ENCODE measurements around the gene PCBP2. TPM values are rescaled to one million over a fixed set of nuclear protein-coding genes. Genes with fewer than 3 reads are reported as not detected.
A peak's percentile ranks its signal among the peaks of the same experiment; 100 is the strongest.

Gene PCBP2
- total RNA-seq, 2 donors from 2014 or later: 322 to 534 TPM

GRCh38 chr12:53507603-53507885 lies 55.6 kb downstream of the PCBP2 start:
- Histone ChIP-seq H3K27ac (no peak overlapping the region), H3K9me3 (no peaks in the 10 kb centered on the region), H3K4me1 (replicated peaks) (no peaks in the 10 kb centered on the region), H3K4me3 (no peak overlapping the region), H3K27me3 (replicated peaks; ENCODE audit: insufficient read depth) (no peaks in the 10 kb centered on the region), H3K36me3 (no peaks in the 10 kb centered on the region)
- intact Hi-C loops (cut with DNase I): loop anchor here (10.0 kb wide), 2 partner anchors 183 to 453 kb away; partner anchors contain the start of genes AAAS and TNS2
- TF ChIP-seq, protein P1, sequence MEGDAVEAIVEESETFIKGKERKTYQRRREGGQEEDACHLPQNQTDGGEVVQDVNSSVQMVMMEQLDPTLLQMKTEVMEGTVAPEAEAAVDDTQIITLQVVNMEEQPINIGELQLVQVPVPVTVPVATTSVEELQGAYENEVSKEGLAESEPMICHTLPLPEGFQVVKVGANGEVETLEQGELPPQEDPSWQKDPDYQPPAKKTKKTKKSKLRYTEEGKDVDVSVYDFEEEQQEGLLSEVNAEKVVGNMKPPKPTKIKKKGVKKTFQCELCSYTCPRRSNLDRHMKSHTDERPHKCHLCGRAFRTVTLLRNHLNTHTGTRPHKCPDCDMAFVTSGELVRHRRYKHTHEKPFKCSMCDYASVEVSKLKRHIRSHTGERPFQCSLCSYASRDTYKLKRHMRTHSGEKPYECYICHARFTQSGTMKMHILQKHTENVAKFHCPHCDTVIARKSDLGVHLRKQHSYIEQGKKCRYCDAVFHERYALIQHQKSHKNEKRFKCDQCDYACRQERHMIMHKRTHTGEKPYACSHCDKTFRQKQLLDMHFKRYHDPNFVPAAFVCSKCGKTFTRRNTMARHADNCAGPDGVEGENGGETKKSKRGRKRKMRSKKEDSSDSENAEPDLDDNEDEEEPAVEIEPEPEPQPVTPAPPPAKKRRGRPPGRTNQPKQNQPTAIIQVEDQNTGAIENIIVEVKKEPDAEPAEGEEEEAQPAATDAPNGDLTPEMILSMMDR (IDR thresholded peaks at IDR 0.05): no peak
- TF ChIP-seq POLR2A (IDR thresholded peaks at IDR 0.05) (no peak), POLR2AphosphoS5 (IDR thresholded peaks at IDR 0.05) (no peak)
- DNase-seq (ENCODE audit: low spot score): no peak
- WGBS: 76% methylated on average over 4 of the region's 4 CpGs

DNA sequence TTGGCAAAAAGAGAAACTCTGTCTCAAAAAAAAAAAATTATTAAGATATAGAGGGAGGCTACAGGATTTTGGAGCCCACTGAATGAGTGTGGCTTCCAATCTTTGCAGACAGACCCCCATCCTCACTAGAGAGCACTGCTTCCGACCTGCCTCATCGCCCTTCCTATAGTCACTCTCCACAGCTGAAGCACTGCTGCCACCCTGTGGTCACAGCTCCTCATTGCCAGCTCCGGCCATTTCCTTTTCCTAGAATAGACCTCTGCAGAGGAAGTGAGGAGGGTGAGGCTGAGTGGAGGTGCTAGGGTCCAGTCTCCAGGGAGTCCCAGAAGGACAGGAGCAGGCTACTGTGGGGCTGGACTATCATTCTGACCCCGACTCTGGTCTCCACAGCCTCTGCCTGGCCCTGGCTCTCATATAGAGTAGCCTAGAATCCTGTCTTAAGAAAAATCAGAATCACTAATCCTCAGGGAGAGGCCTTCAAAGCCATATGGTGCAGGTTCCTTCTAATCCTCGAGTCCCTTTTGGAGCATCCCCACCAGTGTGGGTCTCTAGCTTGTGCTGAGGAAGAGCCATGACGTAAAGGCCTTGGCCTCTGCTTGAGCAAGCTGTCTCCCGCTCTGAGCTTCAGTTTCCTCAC lies 56.8 kb downstream of the PCBP2 start:
- TF ChIP-seq POLR2A (IDR thresholded peaks at IDR 0.05) (no peak), POLR2AphosphoS5 (IDR thresholded peaks at IDR 0.05) (peak; percentile 71)
- TF ChIP-seq, protein P1 (IDR thresholded peaks at IDR 0.05): peak; percentile 67 to 92 (median 84)
- peak; percentile 77 for DNase-seq (ENCODE audit: low spot score)
- H3K27me3 ChIP-seq (replicated peaks; ENCODE audit: insufficient read depth): no peaks in the 10 kb centered on the region
- no peaks in the 10 kb centered on the region for H3K36me3 ChIP-seq
- H3K4me3 ChIP-seq: no peak overlapping the region
- H3K27ac ChIP-seq: no peak overlapping the region
- 34% methylated on average over 7 of the region's 7 CpGs for WGBS
- no peaks in the 10 kb centered on the region for H3K4me1 ChIP-seq (replicated peaks)
- intact Hi-C loops (cut with DNase I): loop anchor here (2.0 to 10.0 kb wide), 3 partner anchors 156 to 454 kb away; partner anchors contain the start of genes AAAS and TNS2
- H3K9me3 ChIP-seq: no peaks in the 10 kb centered on the region

DNA sequence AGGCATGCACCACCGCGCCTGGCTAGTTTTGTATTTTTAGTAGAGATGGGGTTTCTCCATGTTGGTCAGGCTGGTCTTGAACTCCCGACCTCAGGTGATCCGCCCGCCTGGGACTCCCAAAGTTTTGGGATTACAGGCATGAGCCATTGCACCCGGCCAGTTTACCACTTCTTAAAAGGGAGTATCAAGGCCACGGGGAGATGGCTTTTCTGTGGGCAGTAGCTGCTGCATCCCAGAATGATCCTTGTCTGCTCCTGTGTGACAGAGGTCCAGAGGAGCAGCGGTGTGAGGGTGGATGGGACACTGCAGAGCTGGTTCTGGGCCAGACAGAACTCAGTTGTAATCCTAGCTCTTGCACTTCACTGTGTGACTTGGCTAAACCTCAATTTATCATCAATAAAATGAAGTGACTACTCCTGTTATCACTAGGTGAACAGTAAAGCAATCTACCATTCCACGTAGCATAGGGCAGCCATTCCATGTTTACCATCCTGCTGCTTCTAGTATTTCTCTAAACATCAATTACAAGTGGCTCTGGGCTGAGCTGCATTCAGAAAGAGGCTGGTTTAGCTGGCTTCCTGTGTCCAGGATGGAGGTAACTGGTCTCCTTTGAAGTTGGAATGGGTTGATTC lies 58.4 kb downstream of the PCBP2 start:
- no peak for DNase-seq (ENCODE audit: low spot score)
- intact Hi-C loops (cut with DNase I): no loop called here
- H3K36me3 ChIP-seq: no peaks in the 10 kb centered on the region
- no peak overlapping the region for H3K4me3 ChIP-seq
- H3K27ac ChIP-seq: no peak overlapping the region
- no peaks in the 10 kb centered on the region for H3K4me1 ChIP-seq (replicated peaks)
- WGBS: 85% methylated on average over 9 of the region's 9 CpGs
- no peaks in the 10 kb centered on the region for H3K27me3 ChIP-seq (replicated peaks; ENCODE audit: insufficient read depth)
- H3K9me3 ChIP-seq: no peaks in the 10 kb centered on the region
- peak; percentile 58 for TF ChIP-seq POLR2AphosphoS5 (IDR thresholded peaks at IDR 0.05)
- TF ChIP-seq, protein P1 (IDR thresholded peaks at IDR 0.05): no peak

GRCh38 chr12:53513712-53514410 lies 62.0 kb downstream of the PCBP2 start:
- peaks cover 0 to 8% of the 10 kb centered on the region in 2 donors for H3K36me3 ChIP-seq
- TF ChIP-seq POLR2A (IDR thresholded peaks at IDR 0.05) (no peak), POLR2AphosphoS5 (IDR thresholded peaks at IDR 0.05) (no peak)
- TF ChIP-seq, protein P1 (IDR thresholded peaks at IDR 0.05): no peak

More at GRCh38 chr12:53513712-53514410, 62.0 kb downstream of the PCBP2 start:
- intact Hi-C loops (cut with DNase I): no loop called here
- H3K9me3 ChIP-seq: no peaks in the 10 kb centered on the region
- DNase-seq (ENCODE audit: low spot score): no peak
- no peak overlapping the region for H3K27ac ChIP-seq
- H3K4me3 ChIP-seq: no peak overlapping the region
- H3K4me1 ChIP-seq (replicated peaks): no peaks in the 10 kb centered on the region
- 63% methylated on average over 6 of the region's 6 CpGs for WGBS
- no peaks in the 10 kb centered on the region for H3K27me3 ChIP-seq (replicated peaks; ENCODE audit: insufficient read depth)

All from prostate gland (tissue), 2 donors.